ENCODE measurements around the gene ZDHHC12. TPM values are rescaled to one million over a fixed set of nuclear protein-coding genes. Genes with fewer than 3 reads are reported as not detected.

ZDHHC12 gene
- total and polyA plus RNA-seq, 2 donors (not counting 3 experiments of a cell fraction or from before 2014, with no cell fraction given) = 28.8 to 62.0 TPM

- peak overlapping the region; percentile 91 for H3K4me2 ChIP-seq (ENCODE audit: insufficient read depth, low read length)
- no peaks in the 10 kb centered on the region for H3K27me3 ChIP-seq (ENCODE audit: control insufficient read depth in 2 of 2, insufficient read depth in 2 of 2, low read length in 2 of 2)
- H3K9ac ChIP-seq (replicated peaks; ENCODE audit: extremely low read depth, insufficient read depth, low read length) = peak overlapping the region; percentile 92
- BruUV-seq (replicated peaks) = TSS peak; percentile 62
- H3K79me2 ChIP-seq (ENCODE audit: control insufficient read depth, insufficient read depth, low read length) = peaks cover 10% of the 10 kb centered on the region
- no peaks in the 10 kb centered on the region for H3K9me3 ChIP-seq (replicated peaks; ENCODE audit: control insufficient read depth, insufficient read depth, low read length)
- no peaks in the 10 kb centered on the region for H3K9me1 ChIP-seq (replicated peaks; ENCODE audit: control insufficient read depth, extremely low read depth, insufficient read depth, low read length)
- ChIA-PET CTCF (interaction anchor here (0.9 to 1.7 kb wide), 6 partner anchors 11 to 135 kb away, joined by 3 to 10 read pairs (median 4); partner anchors contain the start of genes DYNC2I2, ENDOG and PKN3), POLR2A (interaction anchor here (0.6 to 0.9 kb wide), 2 partner anchors 42 to 49 kb away, joined by 3 to 4 read pairs; no protein-coding TSS in a partner anchor)
- peak overlapping the region; percentile 59 for H2AFZ ChIP-seq (ENCODE audit: low read depth, low read length)
- DNase-seq (ENCODE audit: low read depth, low spot score) = no peak
- peak overlapping the region; percentile 58 to 90 (median 87) for H3K4me3 ChIP-seq (replicated peaks in 1 of 3; ENCODE audit: insufficient read depth in 1 of 3, low read depth in 1 of 3, low read length in 3 of 3)
- peaks cover 11% of the 10 kb centered on the region for H3K4me1 ChIP-seq (ENCODE audit: control insufficient read depth, extremely low read depth, insufficient read depth, low read length)
- TF ChIP-seq MAX (IDR thresholded peaks at IDR 0.05; ENCODE audit: insufficient read depth, insufficient read length) (no peak), MYC (IDR thresholded peaks at IDR 0.05; ENCODE audit: low read depth, low read length) (no peak), FOS (IDR thresholded peaks at IDR 0.05; ENCODE audit: borderline replicate concordance, insufficient read depth, low read length) (no peak), POLR2AphosphoS5 (IDR thresholded peaks at IDR 0.05; ENCODE audit: insufficient read depth, low read depth, low read length) (no peak), JUN (IDR thresholded peaks at IDR 0.05; ENCODE audit: borderline replicate concordance, insufficient read depth, insufficient read length, low read depth) (no peak), EZH2 (IDR thresholded peaks at IDR 0.05; ENCODE audit: borderline replicate concordance, low read depth, low read length, severe bottlenecking) (no peak), POLR2A (IDR thresholded peaks at IDR 0.05; ENCODE audit: low read depth, low read length) (no peak), GATA2 (IDR thresholded peaks at IDR 0.05; ENCODE audit: insufficient read depth, insufficient read length, low read depth, low read length) (no peak)
- TF ChIP-seq, protein P1, sequence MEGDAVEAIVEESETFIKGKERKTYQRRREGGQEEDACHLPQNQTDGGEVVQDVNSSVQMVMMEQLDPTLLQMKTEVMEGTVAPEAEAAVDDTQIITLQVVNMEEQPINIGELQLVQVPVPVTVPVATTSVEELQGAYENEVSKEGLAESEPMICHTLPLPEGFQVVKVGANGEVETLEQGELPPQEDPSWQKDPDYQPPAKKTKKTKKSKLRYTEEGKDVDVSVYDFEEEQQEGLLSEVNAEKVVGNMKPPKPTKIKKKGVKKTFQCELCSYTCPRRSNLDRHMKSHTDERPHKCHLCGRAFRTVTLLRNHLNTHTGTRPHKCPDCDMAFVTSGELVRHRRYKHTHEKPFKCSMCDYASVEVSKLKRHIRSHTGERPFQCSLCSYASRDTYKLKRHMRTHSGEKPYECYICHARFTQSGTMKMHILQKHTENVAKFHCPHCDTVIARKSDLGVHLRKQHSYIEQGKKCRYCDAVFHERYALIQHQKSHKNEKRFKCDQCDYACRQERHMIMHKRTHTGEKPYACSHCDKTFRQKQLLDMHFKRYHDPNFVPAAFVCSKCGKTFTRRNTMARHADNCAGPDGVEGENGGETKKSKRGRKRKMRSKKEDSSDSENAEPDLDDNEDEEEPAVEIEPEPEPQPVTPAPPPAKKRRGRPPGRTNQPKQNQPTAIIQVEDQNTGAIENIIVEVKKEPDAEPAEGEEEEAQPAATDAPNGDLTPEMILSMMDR (IDR thresholded peaks at IDR 0.05; ENCODE audit: extremely low read depth in 1 of 2, insufficient read depth in 1 of 2, low read depth in 1 of 2, low read length in 2 of 2) = no peak
- no peaks in the 10 kb centered on the region for H4K20me1 ChIP-seq (replicated peaks; ENCODE audit: control insufficient read depth, extremely low read depth, insufficient read depth, low read length)
- dilution Hi-C loops (cut with MboI; ENCODE audit: extremely low pct_ligation_motif_present, low sequenced_read_pairs) (no loop called here), intact Hi-C loops (cut with micrococcal nuclease) (no loop called here)
- peak overlapping the region; percentile 65 for H3K27ac ChIP-seq (ENCODE audit: insufficient read depth, low read depth, low read length)
- H3K36me3 ChIP-seq (ENCODE audit: control insufficient read depth in 2 of 2, extremely low read depth in 1 of 2, insufficient read depth in 2 of 2, low read length in 2 of 2) = no peaks in the 10 kb centered on the region
- no peak for FAIRE-seq
These were observed 39.9 kb downstream of the ZDHHC12 start for GRCh38 chr9:128684065-128684324.
